ENCODE results near the gene TMEM229A.
"Not testable (repeated sequence)": the region's sequence is repeated elsewhere in the genome, so short reads cannot be mapped to it uniquely, and the experiment has no call there.

TMEM229A gene

GRCh38 chr7:124057872-124058271, 25.0 kb upstream of the TMEM229A start:
- H3K4me3 ChIP-seq (ENCODE audit: low read depth in 1 of 2, low read length in 2 of 2): no peak overlapping the region

GRCh38 chr7:124056234-124056633, 23.4 kb upstream of the TMEM229A start:
- Histone ChIP-seq H3K36me3 (ENCODE audit: insufficient read depth, low read length) (no peaks in the 10 kb centered on the region), H3K27ac (ENCODE audit: low read depth, low read length) (no peak overlapping the region), H3K4me1 (ENCODE audit: insufficient read depth, low read length) (no peaks in the 10 kb centered on the region), H3K9ac (ENCODE audit: low read length) (no peak overlapping the region), H3K27me3 (ENCODE audit: control insufficient read depth in 1 of 2, insufficient read depth in 2 of 2, low read length in 2 of 2) (no peaks in the 10 kb centered on the region), H3K9me3 (ENCODE audit: low read length) (no peaks in the 10 kb centered on the region), H3K4me3 (ENCODE audit: low read depth in 1 of 2, low read length in 2 of 2) (no peak overlapping the region)

More at GRCh38 chr7:124057872-124058271, 25.0 kb upstream of the TMEM229A start:
- Histone ChIP-seq H3K4me1 (ENCODE audit: insufficient read depth, low read length) (no peaks in the 10 kb centered on the region), H3K27me3 (ENCODE audit: control insufficient read depth in 1 of 2, insufficient read depth in 2 of 2, low read length in 2 of 2) (no peaks in the 10 kb centered on the region), H3K9ac (ENCODE audit: low read length) (no peak overlapping the region), H3K9me3 (ENCODE audit: low read length) (no peaks in the 10 kb centered on the region), H3K36me3 (ENCODE audit: insufficient read depth, low read length) (no peaks in the 10 kb centered on the region), H3K27ac (ENCODE audit: low read depth, low read length) (no peak overlapping the region)

- Histone ChIP-seq H3K4me3 (ENCODE audit: low read depth in 1 of 2, low read length in 2 of 2) (no peak overlapping the region), H3K27me3 (ENCODE audit: control insufficient read depth in 1 of 2, insufficient read depth in 2 of 2, low read length in 2 of 2) (no peaks in the 10 kb centered on the region), H3K4me1 (ENCODE audit: insufficient read depth, low read length) (no peaks in the 10 kb centered on the region), H3K9ac (ENCODE audit: low read length) (no peak overlapping the region), H3K9me3 (ENCODE audit: low read length) (no peaks in the 10 kb centered on the region), H3K36me3 (ENCODE audit: insufficient read depth, low read length) (no peaks in the 10 kb centered on the region), H3K27ac (ENCODE audit: low read depth, low read length) (no peak overlapping the region)
Measured at GRCh38 chr7:124051681-124052377, 19.0 kb upstream of the TMEM229A start.

- Histone ChIP-seq H3K4me3 (ENCODE audit: low read depth in 1 of 2, low read length in 2 of 2) (no peak overlapping the region), H3K4me1 (ENCODE audit: insufficient read depth, low read length) (no peaks in the 10 kb centered on the region), H3K9ac (ENCODE audit: low read length) (no peak overlapping the region), H3K27ac (ENCODE audit: low read depth, low read length) (no peak overlapping the region), H3K27me3 (ENCODE audit: control insufficient read depth in 1 of 2, insufficient read depth in 2 of 2, low read length in 2 of 2) (no peaks in the 10 kb centered on the region), H3K36me3 (ENCODE audit: insufficient read depth, low read length) (no peaks in the 10 kb centered on the region), H3K9me3 (ENCODE audit: low read length) (no peaks in the 10 kb centered on the region)
Measured at GRCh38 chr7:124042826-124043225, 10.0 kb upstream of the TMEM229A start.

GRCh38 chr7:124041439-124041838, 8.6 kb upstream of the TMEM229A start:
- no peaks in the 10 kb centered on the region for H3K27me3 ChIP-seq (ENCODE audit: control insufficient read depth in 1 of 2, insufficient read depth in 2 of 2, low read length in 2 of 2)
- H3K4me1 ChIP-seq (ENCODE audit: insufficient read depth, low read length): no peaks in the 10 kb centered on the region
- no peaks in the 10 kb centered on the region for H3K9me3 ChIP-seq (ENCODE audit: low read length)
- no peak overlapping the region for H3K27ac ChIP-seq (ENCODE audit: low read depth, low read length)
- no peak overlapping the region for H3K4me3 ChIP-seq (ENCODE audit: low read depth in 1 of 2, low read length in 2 of 2)
- H3K36me3 ChIP-seq (ENCODE audit: insufficient read depth, low read length): no peaks in the 10 kb centered on the region
- H3K9ac ChIP-seq (ENCODE audit: low read length): no peak overlapping the region

GRCh38 chr7:124037902-124038301, 5.0 kb upstream of the TMEM229A start:
- not testable (repeated sequence) for H3K9me3 ChIP-seq (ENCODE audit: low read length); H3K4me1 ChIP-seq (ENCODE audit: insufficient read depth, low read length); H3K36me3 ChIP-seq (ENCODE audit: insufficient read depth, low read length); H3K9ac ChIP-seq (ENCODE audit: low read length); H3K4me3 ChIP-seq (ENCODE audit: low read depth in 1 of 2, low read length in 2 of 2); H3K27ac ChIP-seq (ENCODE audit: low read depth, low read length); H3K27me3 ChIP-seq (ENCODE audit: control insufficient read depth in 1 of 2, insufficient read depth in 2 of 2, low read length in 2 of 2)

GRCh38 chr7:124035706-124036105, 2.8 kb upstream of the TMEM229A start:
- no peak overlapping the region for H3K27ac ChIP-seq (ENCODE audit: low read depth, low read length)
- H3K4me1 ChIP-seq (ENCODE audit: insufficient read depth, low read length): peaks cover 7% of the 10 kb centered on the region
- no peaks in the 10 kb centered on the region for H3K36me3 ChIP-seq (ENCODE audit: insufficient read depth, low read length)
- peaks cover 14 to 25% of the 10 kb centered on the region in 2 donors for H3K27me3 ChIP-seq (ENCODE audit: control insufficient read depth in 1 of 2, insufficient read depth in 2 of 2, low read length in 2 of 2)
- no peaks in the 10 kb centered on the region for H3K9me3 ChIP-seq (ENCODE audit: low read length)
- no peak overlapping the region for H3K9ac ChIP-seq (ENCODE audit: low read length)
- no peak overlapping the region for H3K4me3 ChIP-seq (ENCODE audit: low read depth in 1 of 2, low read length in 2 of 2)

GRCh38 chr7:124034754-124035100, 1.9 kb upstream of the TMEM229A start:
- no peaks in the 10 kb centered on the region for H3K9me3 ChIP-seq (ENCODE audit: low read length)
- H3K27ac ChIP-seq (ENCODE audit: low read depth, low read length): no peak overlapping the region
- no peak overlapping the region for H3K4me3 ChIP-seq (ENCODE audit: low read depth in 1 of 2, low read length in 2 of 2)
- peaks cover 19 to 35% of the 10 kb centered on the region in 2 donors for H3K27me3 ChIP-seq (ENCODE audit: control insufficient read depth in 1 of 2, insufficient read depth in 2 of 2, low read length in 2 of 2)
- peaks cover 7% of the 10 kb centered on the region for H3K4me1 ChIP-seq (ENCODE audit: insufficient read depth, low read length)
- no peak overlapping the region for H3K9ac ChIP-seq (ENCODE audit: low read length)
- H3K36me3 ChIP-seq (ENCODE audit: insufficient read depth, low read length): no peaks in the 10 kb centered on the region

- H3K9ac ChIP-seq (ENCODE audit: low read length): no peak overlapping the region
- H3K9me3 ChIP-seq (ENCODE audit: low read length): no peaks in the 10 kb centered on the region
- H3K4me1 ChIP-seq (ENCODE audit: insufficient read depth, low read length): peaks cover 7% of the 10 kb centered on the region
- no peak overlapping the region for H3K4me3 ChIP-seq (ENCODE audit: low read depth in 1 of 2, low read length in 2 of 2)
- H3K36me3 ChIP-seq (ENCODE audit: insufficient read depth, low read length): no peaks in the 10 kb centered on the region
- H3K27me3 ChIP-seq (ENCODE audit: control insufficient read depth in 1 of 2, insufficient read depth in 2 of 2, low read length in 2 of 2): peaks cover 19 to 41% of the 10 kb centered on the region in 2 donors
- no peak overlapping the region for H3K27ac ChIP-seq (ENCODE audit: low read depth, low read length)
Measured at GRCh38 chr7:124033807-124034753, 1.2 kb upstream of the TMEM229A start.

GRCh38 chr7:124033095-124033806, 384 bp upstream of the TMEM229A start:
- Histone ChIP-seq H3K4me3 (ENCODE audit: low read depth in 1 of 2, low read length in 2 of 2) (peak overlapping the region in 1 of 2 donors; percentile 20), H3K9ac (ENCODE audit: low read length) (no peak overlapping the region), H3K36me3 (ENCODE audit: insufficient read depth, low read length) (no peaks in the 10 kb centered on the region), H3K27me3 (ENCODE audit: control insufficient read depth in 1 of 2, insufficient read depth in 2 of 2, low read length in 2 of 2) (peaks cover 19 to 49% of the 10 kb centered on the region in 2 donors), H3K27ac (ENCODE audit: low read depth, low read length) (no peak overlapping the region), H3K4me1 (ENCODE audit: insufficient read depth, low read length) (peaks cover 7% of the 10 kb centered on the region), H3K9me3 (ENCODE audit: low read length) (no peaks in the 10 kb centered on the region)

- peaks cover 19 to 50% of the 10 kb centered on the region in 2 donors for H3K27me3 ChIP-seq (ENCODE audit: control insufficient read depth in 1 of 2, insufficient read depth in 2 of 2, low read length in 2 of 2)
- no peak overlapping the region for H3K9ac ChIP-seq (ENCODE audit: low read length)
- no peaks in the 10 kb centered on the region for H3K36me3 ChIP-seq (ENCODE audit: insufficient read depth, low read length)
Measured at GRCh38 chr7:124031919-124032318, 948 bp downstream of the TMEM229A start.

More at GRCh38 chr7:124031919-124032318, 948 bp downstream of the TMEM229A start:
- Histone ChIP-seq H3K27ac (ENCODE audit: low read depth, low read length) (no peak overlapping the region), H3K4me1 (ENCODE audit: insufficient read depth, low read length) (peaks cover 7% of the 10 kb centered on the region), H3K4me3 (ENCODE audit: low read depth in 1 of 2, low read length in 2 of 2) (peak overlapping the region; percentile 41 to 50), H3K9me3 (ENCODE audit: low read length) (no peaks in the 10 kb centered on the region)
